D721Med (cell line): ENCODE data around the gene MAST2.

ENCODE experiments used
- DNase-seq: peaks from one replicate; pipeline ENCODE4 v3.0.0; 2011; ENCODE audit warnings: low spot score; ENCODE audit not compliant: insufficient read length
- FAIRE-seq: peaks from 2 replicates; lab custom pipeline; 2011; peaks lifted over from hg19 to GRCh38; lab: Jason Lieb, UNC
- CTCF ChIP-seq: IDR thresholded peaks from 2 replicates; pipeline ENCODE4 v1.5.1; 2012; ENCODE audit warnings: mild to moderate bottlenecking, control low read depth; ENCODE audit not compliant: insufficient read depth; ENCODE audit errors: missing control alignments

Gene MAST2

GRCh38 chr1:45913731-45914501 is 110.5 kb downstream of the MAST2 start:
- no peak for TF ChIP-seq CTCF
- FAIRE-seq (no peak), DNase-seq (no peak)

DNA sequence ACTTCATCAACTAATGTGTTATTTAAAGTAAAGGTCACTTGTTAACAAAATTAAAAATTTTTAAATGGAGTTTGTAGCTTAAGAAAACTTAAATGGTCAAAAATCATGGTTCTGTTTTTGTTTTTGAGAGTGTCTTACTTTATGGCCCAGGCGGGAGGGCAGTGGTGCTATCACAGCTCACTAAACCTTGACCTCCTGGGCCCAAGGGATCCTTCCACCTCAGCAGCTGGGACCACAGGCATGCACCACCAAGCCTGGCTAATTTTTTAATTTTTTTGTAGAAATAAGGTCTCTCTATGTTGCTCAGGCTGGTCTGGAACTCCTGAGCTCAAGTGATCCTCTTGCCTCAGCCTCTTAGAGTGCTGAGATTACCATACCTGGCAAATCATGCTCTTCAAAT is 111.4 kb downstream of the MAST2 start:
- TF ChIP-seq CTCF: no peak
- no peak for DNase-seq
- FAIRE-seq: no peak

DNA sequence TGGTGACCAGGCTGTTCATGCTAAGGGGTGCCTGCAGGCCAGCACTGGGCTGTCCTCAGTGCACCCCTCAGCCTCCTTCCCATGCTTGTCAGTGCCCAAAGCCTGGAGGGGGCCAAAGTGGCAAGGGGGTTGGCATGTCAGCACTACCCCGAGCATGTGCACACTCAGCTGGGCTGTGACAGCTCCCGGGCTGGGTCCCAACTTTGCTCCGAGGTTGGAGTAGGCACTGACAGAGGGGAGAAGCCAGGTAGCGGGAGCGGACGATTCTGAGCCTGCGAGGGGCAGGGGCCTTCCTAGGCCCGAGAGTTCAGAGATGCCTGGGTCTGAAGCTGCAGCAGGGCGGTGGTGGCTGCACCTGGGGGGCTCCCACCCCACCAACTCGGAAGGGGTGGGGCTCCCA is 119.0 kb downstream of the MAST2 start:
- no peak for FAIRE-seq
- TF ChIP-seq CTCF: no peak

GRCh38 chr1:45922813-45923212 is 119.4 kb downstream of the MAST2 start:
- TF ChIP-seq CTCF: no peak
- no peak for DNase-seq

More for the DNA sequence above, 119.0 kb downstream of the MAST2 start:
- DNase-seq: no peak

DNA sequence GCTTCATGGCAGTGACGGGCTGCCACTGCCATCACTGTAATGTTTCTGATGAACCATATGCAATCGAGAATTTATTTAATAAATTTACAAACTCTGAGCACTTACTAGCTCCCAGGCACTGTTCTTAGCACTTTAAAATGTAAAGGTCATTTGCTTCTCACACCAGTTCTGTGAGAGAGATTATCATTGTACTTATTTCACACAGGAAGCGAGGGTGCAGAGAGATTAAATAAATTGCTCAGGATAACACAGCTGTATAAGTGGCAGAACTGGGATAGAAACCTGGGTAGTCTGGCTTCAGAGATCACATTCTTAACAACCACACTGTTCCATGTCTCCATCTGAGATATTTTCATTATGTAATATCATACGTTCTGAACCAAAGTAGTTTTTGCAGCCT is 119.9 kb downstream of the MAST2 start:
- DNase-seq (no peak), FAIRE-seq (no peak)
- no peak for TF ChIP-seq CTCF

More at GRCh38 chr1:45922813-45923212, 119.4 kb downstream of the MAST2 start:
- FAIRE-seq: no peak

- no peak for TF ChIP-seq CTCF
- DNase-seq: no peak
- no peak for FAIRE-seq
Observed at GRCh38 chr1:45924736-45925135, 121.3 kb downstream of the MAST2 start.

DNA sequence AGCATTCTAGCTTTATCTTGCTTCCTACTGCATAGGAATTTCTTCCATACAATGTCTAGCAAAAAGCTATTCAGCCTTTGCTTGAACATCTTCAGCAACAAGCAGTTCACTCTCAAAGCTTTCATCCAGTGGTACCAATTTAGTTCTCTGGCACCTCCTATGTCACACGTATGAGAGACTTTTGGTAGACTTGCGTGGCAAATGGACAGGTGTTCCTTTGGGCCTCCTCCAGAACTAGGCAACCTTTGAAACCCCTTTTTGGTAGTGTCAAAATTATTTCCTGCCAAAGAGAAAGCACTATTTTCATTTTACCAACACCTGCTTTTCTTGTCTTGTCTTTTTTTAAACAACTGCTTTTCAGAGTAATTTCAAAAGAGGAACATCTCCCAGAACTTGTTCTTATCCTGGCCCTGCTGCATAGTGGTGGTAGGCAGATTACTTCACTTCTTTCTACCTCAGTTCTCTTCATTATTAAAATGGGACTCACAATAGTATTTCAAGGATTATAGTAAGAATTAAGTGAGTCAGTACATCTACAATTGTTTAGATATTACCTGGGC is 122.4 kb downstream of the MAST2 start:
- TF ChIP-seq CTCF: no peak
- no peak for DNase-seq
- no peak for FAIRE-seq
